GM19455 (cell line): ENCODE data around the gene ENPEP.
"Not testable (repeated sequence)": the region's sequence is repeated elsewhere in the genome, so short reads cannot be mapped to it uniquely, and the experiment has no call there.

Source experiments
- ATAC-seq: cut with Tn5 transposase; IDR thresholded peaks from one replicate; pipeline ENCODE4 v1.9.1; 2021; ENCODE audit not compliant: unreplicated experiment

ENPEP gene

GRCh38 chr4:110516106-110516922 is 40.4 kb downstream of the ENPEP start:
- ATAC-seq = peak; percentile 90

DNA sequence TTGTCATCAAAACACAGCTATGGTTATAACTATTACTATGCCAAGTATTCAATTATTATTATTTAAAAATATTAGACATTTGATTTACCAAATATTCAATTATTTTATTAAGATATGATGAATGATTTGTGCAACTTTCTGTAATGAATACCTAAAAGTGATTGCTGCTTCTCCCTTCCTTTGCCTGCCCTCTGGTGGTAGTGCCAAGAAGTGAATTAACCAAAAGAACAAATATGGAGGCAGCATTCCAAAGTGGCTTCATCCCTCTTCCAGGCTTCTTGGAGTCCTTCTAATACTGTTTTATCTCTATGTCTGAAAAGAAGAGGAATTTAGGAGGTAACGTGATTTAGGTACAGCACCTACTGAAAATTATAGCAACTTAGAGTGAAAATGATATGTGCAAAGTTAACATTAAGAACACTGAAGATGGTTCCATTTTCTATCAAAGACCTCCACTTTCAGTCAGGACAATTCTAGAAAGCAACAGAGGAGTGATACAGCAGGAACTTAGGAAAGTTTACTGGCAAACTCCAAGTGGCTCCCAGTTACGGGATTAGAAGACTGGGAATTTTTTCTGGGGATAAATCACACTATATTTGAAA is 43.0 kb downstream of the ENPEP start:
- no peak for ATAC-seq

GRCh38 chr4:110520886-110521285 is 44.9 kb downstream of the ENPEP start:
- ATAC-seq = no peak

DNA sequence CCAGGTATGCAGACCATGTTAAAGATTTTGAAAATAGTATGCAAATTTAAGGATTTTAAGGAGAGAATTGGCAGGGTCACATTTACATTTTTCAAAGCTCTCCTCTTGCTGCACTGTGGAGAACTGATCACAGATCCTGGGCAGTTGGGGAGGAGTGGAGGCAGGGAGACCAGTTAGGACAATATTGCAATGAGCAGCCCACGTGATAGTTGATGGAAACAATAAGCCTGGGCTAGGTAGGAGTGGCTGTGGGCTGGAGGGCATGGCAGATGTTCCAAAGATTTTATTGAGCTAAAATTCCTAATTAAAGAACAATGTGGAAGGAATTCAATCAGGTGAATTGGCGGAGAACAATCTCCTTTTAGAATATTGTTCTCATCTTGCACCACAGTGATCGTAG is 50.6 kb downstream of the ENPEP start:
- ATAC-seq = no peak

DNA sequence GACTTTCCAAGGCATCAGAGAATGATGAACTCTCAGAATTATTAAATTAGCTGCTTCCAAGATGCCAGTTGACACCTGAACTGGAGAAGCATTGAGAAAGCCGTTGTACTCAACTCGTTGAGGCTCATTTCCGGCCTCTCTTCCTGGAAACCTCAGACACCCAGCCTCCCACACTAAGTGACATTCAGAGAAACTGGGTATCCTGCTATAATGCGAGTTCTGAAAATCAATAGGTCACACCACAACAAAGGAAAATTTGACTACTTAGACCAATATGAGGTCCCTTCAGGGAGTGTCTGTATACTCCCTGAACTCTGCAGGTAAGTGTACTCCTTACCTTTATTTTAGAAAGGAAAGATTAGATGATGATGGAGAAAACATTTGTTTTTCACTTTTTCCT is 51.2 kb downstream of the ENPEP start:
- no peak for ATAC-seq

DNA sequence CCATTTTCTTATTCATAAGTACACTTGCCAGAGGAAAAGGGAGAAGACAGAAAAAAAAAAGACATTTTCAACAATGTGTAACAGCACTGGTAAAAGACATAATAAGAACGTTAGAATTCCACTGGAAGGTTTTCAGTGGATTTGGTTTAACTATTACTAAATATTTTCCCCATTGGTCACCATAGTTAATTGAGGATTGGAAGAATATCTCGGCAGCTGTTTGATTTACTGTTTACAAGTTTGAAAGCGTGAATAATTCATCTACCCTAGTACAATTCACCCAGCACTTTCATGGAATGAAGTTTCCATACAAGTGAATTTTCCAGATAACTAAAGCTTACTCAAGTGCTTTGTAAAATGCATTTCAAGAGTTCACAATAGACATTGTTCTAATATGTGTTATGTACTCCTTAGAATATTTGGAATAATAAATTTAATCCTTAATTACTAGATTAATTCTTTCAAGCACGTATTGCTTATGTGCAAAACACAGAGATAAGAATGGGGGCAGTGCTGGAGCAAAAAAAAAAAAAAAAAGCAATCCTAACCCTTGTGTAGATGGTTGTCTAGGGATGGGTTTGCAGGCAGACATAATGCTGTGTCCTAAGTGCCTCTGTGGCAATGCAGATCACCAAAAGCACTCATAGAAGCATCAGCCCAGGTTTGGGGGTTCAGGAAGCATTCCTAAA is 57.1 kb downstream of the ENPEP start:
- no peak for ATAC-seq

DNA sequence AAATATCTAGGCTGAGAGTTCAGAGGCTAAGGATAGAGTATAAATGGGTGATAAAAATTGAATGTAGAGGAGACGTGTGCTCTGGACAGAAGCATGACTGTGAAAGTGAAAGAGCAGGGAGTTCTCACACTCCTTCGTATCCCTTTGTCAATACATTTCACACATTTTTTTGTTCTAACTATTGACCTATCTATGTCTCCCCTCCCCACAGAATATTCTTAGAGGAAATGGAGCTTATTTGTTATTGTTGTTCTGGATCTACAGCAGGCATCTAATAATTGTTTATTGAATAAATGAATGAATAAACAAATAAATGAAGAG is 57.6 kb downstream of the ENPEP start:
- no peak for ATAC-seq

DNA sequence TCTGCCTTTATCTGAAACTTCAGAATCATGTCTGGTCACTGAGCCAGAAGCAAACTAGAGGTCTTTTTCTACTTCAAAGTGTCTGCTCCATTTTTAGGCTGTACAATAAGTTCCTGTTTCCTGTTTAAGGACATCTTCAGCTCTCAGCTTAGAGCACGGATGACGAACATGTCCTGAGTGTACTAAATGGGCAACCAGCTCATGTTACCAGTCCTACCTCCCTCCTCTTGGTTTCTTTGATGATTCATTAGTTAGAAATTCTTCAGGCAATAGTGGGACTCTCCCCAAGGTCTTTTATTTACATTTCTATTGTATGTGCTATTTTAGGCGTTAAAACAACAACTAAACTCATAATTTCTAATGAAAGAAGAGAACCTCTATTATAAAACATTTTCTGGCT is 58.0 kb downstream of the ENPEP start:
- no peak for ATAC-seq

DNA sequence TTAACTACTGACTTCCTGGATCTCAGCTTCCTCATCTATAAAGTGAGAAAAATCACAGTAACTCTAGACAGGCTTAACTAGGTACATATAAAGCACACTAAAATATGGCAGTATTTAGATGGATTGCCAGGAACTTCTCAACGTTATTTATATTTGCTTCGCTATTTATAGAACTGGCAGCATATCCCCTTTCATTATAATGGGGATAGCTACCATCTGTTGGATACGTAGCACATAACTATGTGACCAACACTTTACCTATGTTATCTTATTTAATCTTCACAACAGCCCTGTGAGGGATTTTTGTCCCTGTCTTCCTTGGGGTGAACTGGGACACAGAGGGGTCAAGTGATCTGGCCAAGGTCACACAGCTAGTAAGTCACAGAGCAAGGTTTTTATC is 64.6 kb downstream of the ENPEP start:
- ATAC-seq = no peak

- no peak for ATAC-seq
Observed at GRCh38 chr4:110540982-110541451, 65.1 kb downstream of the ENPEP start.

- no peak for ATAC-seq
Observed at GRCh38 chr4:110543577-110543976, 67.6 kb downstream of the ENPEP start.

- ATAC-seq = no peak
Observed at GRCh38 chr4:110544594-110544993, 68.6 kb downstream of the ENPEP start.

GRCh38 chr4:110550260-110550659 is 74.3 kb downstream of the ENPEP start:
- no peak for ATAC-seq

GRCh38 chr4:110553197-110553596 is 77.2 kb downstream of the ENPEP start:
- no peak for ATAC-seq

- ATAC-seq = no peak
Observed at GRCh38 chr4:110567214-110567613, 91.3 kb downstream of the ENPEP start.

GRCh38 chr4:110576696-110577095 is 100.7 kb downstream of the ENPEP start:
- ATAC-seq = not testable (repeated sequence)

GRCh38 chr4:110586131-110586850 is 110.3 kb downstream of the ENPEP start:
- ATAC-seq = no peak

DNA sequence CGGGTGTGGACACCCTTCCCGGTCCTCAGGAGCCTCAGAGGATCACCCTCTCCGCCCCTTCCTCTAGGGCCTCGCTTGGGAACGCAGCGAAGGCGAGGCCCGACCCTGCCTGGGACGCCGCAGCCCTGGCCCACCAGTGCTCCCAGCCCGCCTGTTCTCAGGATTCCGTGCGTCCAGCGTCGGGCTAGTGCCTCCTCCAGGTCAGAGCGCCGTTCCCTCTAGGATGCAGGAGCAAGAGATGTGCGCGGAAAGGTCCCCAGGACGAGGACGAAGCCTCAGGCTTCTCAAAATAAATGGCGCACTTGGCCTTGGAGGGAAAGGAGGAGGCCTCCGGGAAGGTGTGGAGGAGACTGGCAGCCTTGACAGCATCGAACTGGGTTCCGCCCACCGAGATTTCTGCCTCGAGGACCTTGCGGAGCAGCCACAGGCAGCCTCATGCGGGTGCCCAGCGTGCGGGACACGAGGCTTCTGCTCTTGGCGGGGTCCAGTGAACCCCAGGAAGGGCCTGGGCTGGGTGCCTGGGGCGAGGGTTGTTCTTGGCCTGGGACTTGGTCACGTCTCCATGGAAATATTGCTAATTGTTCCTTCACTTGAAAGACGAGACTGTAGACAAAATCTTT is 111.8 kb downstream of the ENPEP start:
- no peak for ATAC-seq

- ATAC-seq = no peak
Observed at GRCh38 chr4:110589297-110589696, 113.3 kb downstream of the ENPEP start.

DNA sequence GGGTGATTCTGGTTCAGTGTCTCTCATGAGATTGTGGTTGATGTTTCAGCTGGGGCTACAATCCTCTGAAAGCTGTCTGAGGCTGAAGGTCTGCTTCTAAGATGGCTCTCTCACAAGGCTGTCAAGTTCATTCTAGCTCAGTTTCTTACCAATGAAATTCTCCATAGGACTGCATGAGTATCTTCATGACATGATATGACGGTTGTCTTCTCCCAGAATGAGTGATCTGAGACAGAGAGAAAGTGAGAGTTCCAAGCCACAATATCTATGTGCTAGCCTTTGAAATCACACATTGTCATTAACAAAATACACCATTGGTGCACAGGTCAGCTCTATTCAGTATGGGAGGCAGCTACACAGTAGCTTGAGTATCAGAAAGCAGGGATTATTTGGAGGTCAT is 119.6 kb downstream of the ENPEP start:
- ATAC-seq = no peak

DNA sequence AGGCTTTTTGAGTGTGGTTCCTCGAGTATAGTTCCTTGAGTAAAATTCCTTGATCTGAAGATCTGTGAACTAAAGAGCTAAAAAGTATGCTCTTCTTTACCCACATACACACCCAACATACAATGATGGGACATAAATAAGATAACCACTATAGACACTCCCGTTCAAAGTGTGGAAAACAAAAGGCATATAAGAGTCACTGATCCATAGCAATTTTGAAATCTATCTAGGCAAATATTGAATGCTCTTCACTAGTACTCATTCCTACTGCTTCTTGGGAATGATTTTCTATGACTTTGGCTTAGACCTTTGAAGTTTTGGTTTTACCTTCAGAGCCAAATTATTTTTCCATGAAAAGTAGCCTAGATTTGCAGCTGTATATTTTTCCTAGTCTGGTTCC is 120.5 kb downstream of the ENPEP start:
- no peak for ATAC-seq
